BE2C (cell line): ENCODE data around the gene ZNF354C.

Source experiments
- DNase-seq: peaks from one replicate; pipeline ENCODE4 v3.0.0-alpha.2; 2020
- H3K27me3 ChIP-seq: fragments of 250-450 bp; sonication (Bioruptor Pico); 2 replicates; pipeline ENCODE4 v1.5.1; 2020; ENCODE audit warnings: mild to moderate bottlenecking
- H3K36me3 ChIP-seq: fragments of 250-450 bp; sonication (Bioruptor Pico); 2 replicates; pipeline ENCODE4 v1.5.1; 2020; ENCODE audit warnings: mild to moderate bottlenecking
- H3K4me1 ChIP-seq: fragments of 250-450 bp; sonication (Bioruptor Pico); 2 replicates; pipeline ENCODE4 v1.5.1; 2020
- H3K4me3 ChIP-seq: 2 replicates; pipeline ENCODE4 v1.5.1; 2011; ENCODE audit warnings: low read depth, low read length
- H3K9me3 ChIP-seq: fragments of 250-450 bp; sonication (Bioruptor Pico); 2 replicates; pipeline ENCODE4 v1.5.1; 2020
- CTCF ChIP-seq: IDR thresholded peaks from 2 replicates; pipeline ENCODE4 v1.5.1; 2012; ENCODE audit warnings: mild to moderate bottlenecking, low read depth, low read length

Gene ZNF354C

GRCh38 chr5:179132586-179133355, 72.6 kb downstream of the ZNF354C start:
- Histone ChIP-seq H3K36me3 (no peaks in the 10 kb centered on the region), H3K27me3 (no peaks in the 10 kb centered on the region), H3K4me1 (no peaks in the 10 kb centered on the region), H3K4me3 (no peak overlapping the region), H3K9me3 (no peaks in the 10 kb centered on the region)
- no peak for DNase-seq
- no peak for TF ChIP-seq CTCF
